Cardiac muscle cell (in vitro differentiated cells and primary cell): ENCODE results near the gene FSIP1. TPM values are rescaled to one million over a fixed set of nuclear protein-coding genes. Genes with fewer than 3 reads are reported as not detected.
A peak's percentile ranks its signal among the peaks of the same experiment; 100 is the strongest.

Source experiments
- DNase-seq, 2 donors: peaks; one replicate each; pipeline versions ENCODE4 v3.0.0 to v3.0.0-alpha.2; 2010 to 2017; ENCODE audit warnings: low read depth in 1 of 2, low spot score in 1 of 2
- H3K27ac ChIP-seq: fragments of 200-600 bp; sonication (generic); 2 replicates; pipeline ENCODE4 v1.5.1; 2016
- H3K27me3 ChIP-seq: fragments of 200-600 bp; sonication (generic); 2 replicates; pipeline ENCODE4 v1.6.0; 2016; ENCODE audit warnings: control low read depth
- H3K36me3 ChIP-seq: fragments of 200-600 bp; sonication (generic); 2 replicates; pipeline ENCODE4 v1.5.1; 2016; ENCODE audit warnings: control low read depth
- H3K4me1 ChIP-seq: fragments of 200-600 bp; sonication (generic); 2 replicates; pipeline ENCODE4 v1.8.1; 2017; ENCODE audit warnings: low read depth, mild to moderate bottlenecking, mixed run types
- H3K4me3 ChIP-seq: fragments of 200-600 bp; sonication (generic); 2 replicates; pipeline ENCODE4 v1.5.1; 2016; ENCODE audit warnings: mild to moderate bottlenecking
- H3K9me3 ChIP-seq: fragments of 200-600 bp; sonication (generic); 2 replicates; pipeline ENCODE4 v1.5.1; 2017; ENCODE audit warnings: low read depth, mild to moderate bottlenecking, control low read depth
- polyA plus RNA-seq: library from polyadenylated mRNA; unstranded; fragments of >200 nt; fragmentation: Nextera tagmentation; extraction: Ambion mirVana; gene quantifications from 2 replicates; pipeline ENCODE4 v1.2.1, GENCODE V29; 2016
- total RNA-seq: library from RNA; depleted of rRNA; stranded (reverse); fragments of >200 nt; gene quantifications from 2 replicates; pipeline ENCODE4 v1.2.3, GENCODE V29; 2016
- TF ChIP-seq, protein P1 (sequence below): IDR thresholded peaks from 2 replicates; pipeline ENCODE4 v1.5.1; 2012; ENCODE audit warnings: low read depth, mild to moderate bottlenecking, low read length

FSIP1 gene
- total and polyA plus RNA-seq, 2 experiments from 2014 or later = 0.15 to 0.33 TPM

DNA sequence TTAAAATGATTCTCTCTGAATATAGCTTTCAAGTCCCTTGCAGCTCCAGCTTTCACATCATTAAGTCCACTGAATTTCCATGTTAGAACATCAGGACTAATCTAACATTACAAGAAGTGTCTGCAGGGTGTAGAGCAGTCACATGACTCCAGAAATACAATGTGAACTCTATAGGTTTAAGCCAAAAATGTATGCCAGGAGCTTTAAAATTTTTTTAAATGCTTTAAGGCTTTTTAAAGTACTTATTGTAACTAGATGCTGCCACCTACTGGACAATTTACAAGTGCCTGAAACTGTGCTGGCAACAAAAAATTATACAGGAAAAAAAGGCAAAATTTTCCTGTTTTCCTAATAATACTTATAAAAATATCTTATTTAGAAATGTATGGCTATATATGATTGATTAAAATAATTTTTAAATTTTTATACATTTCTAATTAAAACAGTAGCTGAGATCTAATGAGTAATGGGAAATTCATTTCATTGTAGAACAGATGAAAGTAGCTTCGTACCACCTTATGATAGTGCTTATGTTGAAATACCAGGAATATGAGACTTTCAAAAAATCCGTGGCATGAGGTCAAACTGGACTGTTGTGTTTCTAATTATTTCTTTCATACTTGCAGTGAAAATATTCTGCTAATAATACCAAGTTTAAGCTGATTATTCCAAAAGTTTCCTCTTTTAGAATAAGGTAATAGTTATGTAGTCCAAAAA, 25.7 kb downstream of the FSIP1 start:
- H3K27ac ChIP-seq = no peak overlapping the region
- H3K9me3 ChIP-seq = no peaks in the 10 kb centered on the region
- no peaks in the 10 kb centered on the region for H3K36me3 ChIP-seq
- TF ChIP-seq, protein P1, sequence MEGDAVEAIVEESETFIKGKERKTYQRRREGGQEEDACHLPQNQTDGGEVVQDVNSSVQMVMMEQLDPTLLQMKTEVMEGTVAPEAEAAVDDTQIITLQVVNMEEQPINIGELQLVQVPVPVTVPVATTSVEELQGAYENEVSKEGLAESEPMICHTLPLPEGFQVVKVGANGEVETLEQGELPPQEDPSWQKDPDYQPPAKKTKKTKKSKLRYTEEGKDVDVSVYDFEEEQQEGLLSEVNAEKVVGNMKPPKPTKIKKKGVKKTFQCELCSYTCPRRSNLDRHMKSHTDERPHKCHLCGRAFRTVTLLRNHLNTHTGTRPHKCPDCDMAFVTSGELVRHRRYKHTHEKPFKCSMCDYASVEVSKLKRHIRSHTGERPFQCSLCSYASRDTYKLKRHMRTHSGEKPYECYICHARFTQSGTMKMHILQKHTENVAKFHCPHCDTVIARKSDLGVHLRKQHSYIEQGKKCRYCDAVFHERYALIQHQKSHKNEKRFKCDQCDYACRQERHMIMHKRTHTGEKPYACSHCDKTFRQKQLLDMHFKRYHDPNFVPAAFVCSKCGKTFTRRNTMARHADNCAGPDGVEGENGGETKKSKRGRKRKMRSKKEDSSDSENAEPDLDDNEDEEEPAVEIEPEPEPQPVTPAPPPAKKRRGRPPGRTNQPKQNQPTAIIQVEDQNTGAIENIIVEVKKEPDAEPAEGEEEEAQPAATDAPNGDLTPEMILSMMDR = peak; percentile 76
- no peak overlapping the region for H3K4me3 ChIP-seq
- H3K4me1 ChIP-seq = no peaks in the 10 kb centered on the region
- H3K27me3 ChIP-seq = no peaks in the 10 kb centered on the region
- DNase-seq = peak; percentile 79 to 86

DNA sequence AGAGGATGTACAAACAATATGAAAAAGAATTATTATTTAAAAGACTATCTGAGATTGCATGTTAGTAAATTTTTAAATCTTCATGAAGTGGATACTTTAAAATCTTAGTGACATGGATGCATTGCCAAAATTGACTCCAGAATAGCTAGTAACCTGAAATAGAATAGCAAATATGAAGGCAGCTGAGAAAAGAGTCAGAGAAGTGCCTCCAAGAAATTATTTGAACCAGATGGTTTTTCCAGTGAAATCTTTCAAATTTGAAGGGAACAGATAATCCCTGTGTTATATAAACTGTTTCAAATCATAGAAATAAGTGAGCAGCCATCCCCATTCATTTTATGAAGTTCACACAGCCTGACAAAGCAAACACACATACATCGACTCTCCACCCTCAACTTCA, 29.6 kb downstream of the FSIP1 start:
- no peaks in the 10 kb centered on the region for H3K36me3 ChIP-seq
- no peak for DNase-seq
- H3K27ac ChIP-seq = no peak overlapping the region
- no peaks in the 10 kb centered on the region for H3K4me1 ChIP-seq
- no peaks in the 10 kb centered on the region for H3K27me3 ChIP-seq
- H3K4me3 ChIP-seq = no peak overlapping the region
- H3K9me3 ChIP-seq = no peaks in the 10 kb centered on the region
- TF ChIP-seq, protein P1 = no peak

DNA sequence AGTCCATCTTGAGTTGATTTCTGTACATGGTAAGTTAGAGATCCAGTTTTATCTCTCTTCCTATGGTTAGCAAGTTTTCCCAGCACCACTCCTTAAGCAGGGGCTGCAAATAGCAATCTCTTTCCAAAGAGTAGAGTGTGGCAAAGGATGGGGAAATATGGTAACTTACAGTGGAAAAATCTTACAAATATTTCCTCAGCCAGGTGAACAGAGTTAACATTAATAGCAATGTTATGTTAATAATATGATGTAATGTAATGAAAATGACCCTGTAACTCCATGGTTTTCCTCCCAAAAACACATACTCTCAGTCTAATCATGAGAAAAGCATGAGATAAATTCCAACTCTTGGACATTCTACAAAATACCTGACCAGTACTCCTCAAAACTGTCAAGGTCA, 30.4 kb downstream of the FSIP1 start:
- no peak for DNase-seq
- Histone ChIP-seq H3K27ac (no peak overlapping the region), H3K36me3 (no peaks in the 10 kb centered on the region), H3K4me3 (no peak overlapping the region), H3K4me1 (no peaks in the 10 kb centered on the region), H3K9me3 (no peaks in the 10 kb centered on the region), H3K27me3 (no peaks in the 10 kb centered on the region)
- TF ChIP-seq, protein P1 = no peak

DNA sequence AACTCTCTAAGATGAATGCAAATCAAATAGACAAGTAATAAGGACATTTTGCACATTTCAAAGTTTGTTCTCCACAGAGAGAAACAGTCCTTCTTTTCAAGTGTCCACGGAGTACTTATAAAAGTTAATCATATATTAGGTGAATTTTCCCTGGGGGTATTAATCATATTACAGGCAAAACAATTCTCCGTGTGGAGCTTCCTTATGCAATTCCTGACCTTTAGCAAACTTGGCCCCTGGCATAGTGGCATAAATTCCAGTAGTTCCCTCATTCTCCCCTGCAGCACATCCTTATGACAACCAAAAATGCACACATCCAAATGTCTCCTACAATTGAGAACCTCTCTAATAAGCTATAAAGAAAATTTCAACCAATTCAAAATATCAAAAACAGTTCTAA, 34.4 kb downstream of the FSIP1 start:
- no peaks in the 10 kb centered on the region for H3K9me3 ChIP-seq
- H3K4me3 ChIP-seq = no peak overlapping the region
- TF ChIP-seq, protein P1 = no peak
- H3K27ac ChIP-seq = no peak overlapping the region
- H3K27me3 ChIP-seq = no peaks in the 10 kb centered on the region
- H3K36me3 ChIP-seq = no peaks in the 10 kb centered on the region
- DNase-seq = peak in 1 of 2 donors; percentile 71
- H3K4me1 ChIP-seq = no peaks in the 10 kb centered on the region

DNA sequence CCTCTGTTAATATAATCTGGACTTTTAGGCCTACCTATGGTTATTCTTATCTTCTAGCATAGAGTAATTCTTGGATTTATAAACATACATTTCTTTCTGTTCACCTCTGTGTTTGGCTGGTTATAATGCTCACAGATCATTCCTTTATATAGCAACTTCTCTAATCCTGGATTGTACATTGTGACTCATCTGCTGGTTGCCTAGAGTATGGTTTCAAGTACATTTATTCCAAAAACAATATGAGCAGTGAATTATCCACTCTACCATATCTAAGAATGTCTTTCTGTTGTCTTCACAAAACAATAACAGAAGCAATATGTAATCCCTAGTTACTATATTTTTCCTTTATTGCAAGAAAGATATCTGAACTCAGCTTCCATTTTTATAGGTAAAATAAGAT, 35.3 kb downstream of the FSIP1 start:
- no peak overlapping the region for H3K4me3 ChIP-seq
- no peaks in the 10 kb centered on the region for H3K4me1 ChIP-seq
- H3K27ac ChIP-seq = no peak overlapping the region
- TF ChIP-seq, protein P1 = no peak
- peak in 1 of 2 donors; percentile 64 for DNase-seq
- no peaks in the 10 kb centered on the region for H3K9me3 ChIP-seq
- no peaks in the 10 kb centered on the region for H3K36me3 ChIP-seq
- no peaks in the 10 kb centered on the region for H3K27me3 ChIP-seq
